ENCODE results near the gene PTPRG. TPM values are rescaled to one million over a fixed set of nuclear protein-coding genes. Genes with fewer than 3 reads are reported as not detected.

Gene PTPRG
- total RNA-seq, 1 experiment from 2014 or later = not detected

DNA sequence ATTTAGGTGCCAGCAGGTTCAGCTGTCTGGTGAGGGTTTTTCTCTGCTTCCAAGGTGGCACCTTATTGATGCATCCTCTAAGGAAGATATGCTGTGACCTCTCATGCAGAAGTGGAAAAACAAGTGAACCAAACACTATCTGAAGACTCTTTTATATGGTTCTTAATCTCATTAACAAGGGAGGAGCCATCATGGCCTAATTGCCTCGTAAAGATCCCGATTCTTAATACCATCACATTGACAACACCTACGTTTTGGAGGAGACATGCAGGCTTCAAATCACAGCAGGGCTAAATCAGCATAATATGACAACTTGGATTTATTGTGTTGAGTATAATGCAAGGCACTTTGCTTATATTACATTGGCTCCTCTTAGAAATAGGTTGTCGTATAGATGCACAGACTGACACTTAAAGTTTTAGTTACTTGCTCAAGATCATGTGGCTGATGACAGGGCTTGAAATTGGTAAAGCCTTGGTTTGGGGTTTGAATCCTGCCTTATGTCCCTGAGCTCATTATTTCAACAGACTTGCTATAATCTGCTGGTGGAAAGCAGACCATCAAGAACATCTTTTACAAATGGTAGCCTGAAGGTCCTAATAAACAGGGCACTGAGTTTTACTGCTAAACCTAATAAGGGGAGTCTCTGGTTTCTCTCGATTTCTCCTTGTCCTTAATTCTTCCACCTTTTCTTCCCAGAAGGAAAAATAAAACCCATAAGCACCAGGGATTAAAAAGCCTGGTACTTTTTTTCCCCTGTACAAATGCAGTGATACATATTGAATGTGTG is 88.2 kb downstream of the PTPRG start:
- DNase-seq (ENCODE audit: low spot score) = no peak

DNA sequence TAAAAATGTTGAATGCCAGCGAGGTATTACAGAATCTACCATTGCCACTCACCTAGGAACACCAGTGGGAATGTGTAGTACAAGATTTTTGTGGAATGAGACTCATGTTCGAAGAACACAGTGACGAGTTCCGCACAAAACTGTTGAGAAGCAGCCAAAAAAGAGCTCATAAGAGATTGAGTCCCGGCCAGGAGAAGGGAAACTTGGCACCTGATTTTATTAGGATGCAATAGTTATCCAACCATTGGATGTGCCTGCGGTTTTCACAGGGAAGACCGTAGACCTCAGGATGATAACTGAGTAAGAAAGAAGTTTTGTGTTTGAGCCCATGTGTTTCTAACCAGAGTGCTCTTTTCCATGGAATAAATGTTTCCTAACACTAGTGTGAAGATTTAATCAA is 88.9 kb downstream of the PTPRG start:
- DNase-seq (ENCODE audit: low spot score) = no peak

DNA sequence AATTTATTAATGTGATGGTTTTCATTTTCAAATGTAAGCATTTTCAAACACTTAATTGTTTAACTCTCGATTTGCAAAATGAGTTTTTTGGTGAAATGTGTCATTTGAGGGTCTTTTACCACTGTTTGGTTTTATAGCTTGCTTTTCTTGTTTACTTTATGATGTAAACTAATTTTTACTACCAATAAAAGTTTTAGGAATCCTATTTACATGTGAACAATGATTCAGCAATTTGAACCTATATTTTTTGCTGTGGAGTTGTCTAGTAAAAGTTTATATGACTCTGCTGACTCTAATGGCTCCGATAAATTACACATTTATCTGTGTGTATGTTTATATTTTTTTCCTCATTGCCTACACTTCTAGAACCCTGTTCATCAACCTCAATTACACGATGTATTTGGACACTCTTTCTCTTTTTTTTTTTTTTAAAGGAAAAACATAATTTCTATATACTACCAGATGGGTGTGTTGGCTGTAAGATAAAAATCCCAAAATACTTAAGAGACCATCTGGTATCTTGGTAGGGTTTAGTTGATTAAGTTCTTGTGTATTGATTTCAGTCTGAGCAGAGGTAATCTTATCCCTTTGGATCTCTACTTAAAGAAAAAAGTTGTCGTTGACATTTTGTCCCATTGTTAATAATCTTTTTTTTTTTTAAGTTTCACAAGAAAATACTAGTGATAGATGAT is 89.5 kb downstream of the PTPRG start:
- no peak for DNase-seq (ENCODE audit: low spot score)

DNA sequence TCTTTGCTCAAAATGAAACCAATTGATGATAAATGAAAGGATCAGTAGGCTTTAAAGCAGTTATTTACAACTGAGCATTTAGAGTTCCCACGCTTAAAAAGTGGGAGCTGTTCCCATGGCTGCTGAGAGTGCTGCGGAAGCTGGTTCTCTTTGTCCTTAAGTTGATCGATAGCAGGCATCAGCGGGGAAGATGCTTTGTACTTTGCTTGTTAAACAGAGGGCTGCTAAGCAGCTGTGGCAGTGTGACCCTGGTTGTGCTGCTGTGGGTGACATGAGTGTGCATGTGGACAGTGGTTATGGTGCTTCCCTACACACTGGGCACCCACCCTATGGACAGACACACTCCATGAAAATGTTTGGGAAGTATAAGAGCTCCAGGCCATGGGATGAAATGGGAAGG is 96.3 kb downstream of the PTPRG start:
- DNase-seq (ENCODE audit: low spot score) = no peak

DNA sequence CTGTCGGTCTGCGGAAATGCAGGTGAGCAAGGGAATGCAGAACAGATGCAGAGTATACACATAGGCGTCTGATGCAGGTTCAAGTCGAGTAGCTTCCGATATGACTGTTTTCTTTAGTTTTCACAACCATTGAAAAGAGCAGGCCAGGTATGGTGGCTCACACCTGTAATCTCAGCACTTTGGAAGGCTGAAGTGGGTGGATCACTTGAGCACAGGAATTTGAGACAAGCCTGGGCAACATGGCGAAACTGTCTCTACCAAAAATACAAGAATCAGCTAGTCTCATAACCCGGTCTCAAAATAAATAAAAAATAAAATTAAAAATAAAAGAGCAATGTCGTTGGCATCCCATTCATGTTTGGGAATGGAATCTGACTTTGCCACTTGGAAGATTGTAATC is 101.5 kb downstream of the PTPRG start:
- no peak for DNase-seq (ENCODE audit: low spot score)

DNA sequence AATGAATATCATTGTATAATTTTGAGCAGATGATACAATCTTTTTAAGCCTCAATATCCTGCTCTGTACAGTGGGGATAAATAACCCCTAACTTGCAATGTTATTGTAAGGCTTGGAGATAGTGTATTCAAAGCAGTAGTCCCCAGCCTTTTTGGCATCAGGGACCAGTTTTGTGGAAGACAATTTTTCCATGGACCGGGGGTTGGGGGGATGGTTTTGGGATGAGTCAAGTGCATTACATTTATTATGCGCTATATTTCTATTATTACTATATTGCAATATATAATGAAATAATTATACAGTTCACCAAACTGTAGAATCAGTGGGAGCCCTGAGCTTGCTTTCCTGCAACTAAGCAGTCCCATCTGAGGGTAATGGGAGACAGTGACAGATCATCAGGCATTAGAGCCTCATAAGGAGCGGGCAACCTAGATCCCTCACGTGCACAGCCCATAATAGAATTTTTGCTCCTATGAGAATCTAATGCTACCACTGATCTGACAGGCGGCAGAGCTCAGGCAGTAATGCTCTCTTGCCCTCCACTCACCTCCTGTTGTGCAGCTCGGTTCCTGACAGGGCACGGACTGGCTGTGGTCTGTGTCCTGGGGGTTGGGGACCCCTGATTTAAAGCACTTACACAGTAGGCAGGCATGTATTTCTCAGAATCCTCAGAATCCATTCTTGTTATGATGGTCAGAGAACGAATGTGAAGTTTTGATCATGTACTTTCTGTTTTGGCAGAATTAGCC is 102.2 kb downstream of the PTPRG start:
- DNase-seq (ENCODE audit: low spot score) = no peak

DNA sequence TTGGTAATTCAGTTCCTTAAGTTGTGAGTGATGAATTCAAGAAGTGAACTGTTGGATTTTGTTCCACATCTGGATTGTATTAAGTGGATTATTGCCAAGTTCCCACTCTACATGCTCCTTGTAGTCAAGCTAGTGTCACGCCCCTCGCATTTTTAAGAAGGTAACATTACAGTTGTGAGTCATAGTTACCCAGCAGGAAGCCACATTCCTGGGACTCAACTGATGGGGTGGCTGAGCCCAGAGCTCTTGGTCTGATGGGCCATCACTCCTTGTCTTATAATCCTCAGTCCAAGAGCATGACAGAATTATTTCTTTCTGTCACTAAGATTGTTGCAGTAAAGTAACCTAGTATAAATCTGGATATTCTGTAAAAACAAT is 102.7 kb downstream of the PTPRG start:
- DNase-seq (ENCODE audit: low spot score) = no peak

DNA sequence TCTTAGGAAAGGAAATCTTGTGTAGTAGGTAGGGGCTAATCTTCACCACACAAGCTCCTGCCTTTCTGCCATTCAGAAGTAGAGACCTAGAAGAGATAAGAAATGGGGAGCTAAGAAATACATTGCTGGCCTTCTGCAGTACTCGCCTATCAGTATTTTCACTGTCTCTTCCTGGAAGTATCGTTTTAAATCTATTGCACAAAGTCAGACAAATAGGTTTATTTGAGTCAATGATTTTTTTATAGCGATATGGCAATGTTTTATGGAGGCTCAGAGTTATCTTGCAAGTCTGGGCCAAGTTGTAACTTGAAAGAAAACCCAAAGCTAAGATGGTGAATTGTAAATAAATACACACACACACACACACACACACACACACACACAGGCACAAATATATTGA is 103.8 kb downstream of the PTPRG start:
- no peak for DNase-seq (ENCODE audit: low spot score)

DNA sequence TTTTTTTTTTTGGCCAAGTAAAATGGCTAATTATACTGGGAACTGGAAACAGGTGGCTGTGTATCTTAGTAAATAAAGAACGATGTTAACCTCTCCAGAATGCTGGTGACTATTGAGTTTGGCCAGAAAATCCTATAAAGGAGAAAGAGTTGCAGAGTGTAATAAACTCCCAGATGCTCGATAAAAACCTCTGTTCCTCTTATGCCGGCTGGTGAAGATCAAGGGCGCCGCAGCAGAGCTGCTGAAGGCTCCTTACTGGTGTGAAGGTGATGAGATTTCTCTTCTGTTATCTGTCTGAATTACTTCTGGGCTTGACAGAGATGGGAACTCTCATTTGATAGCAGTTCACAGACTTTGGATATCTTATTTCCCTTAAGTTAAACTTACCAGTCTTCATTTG is 104.6 kb downstream of the PTPRG start:
- no peak for DNase-seq (ENCODE audit: low spot score)

DNA sequence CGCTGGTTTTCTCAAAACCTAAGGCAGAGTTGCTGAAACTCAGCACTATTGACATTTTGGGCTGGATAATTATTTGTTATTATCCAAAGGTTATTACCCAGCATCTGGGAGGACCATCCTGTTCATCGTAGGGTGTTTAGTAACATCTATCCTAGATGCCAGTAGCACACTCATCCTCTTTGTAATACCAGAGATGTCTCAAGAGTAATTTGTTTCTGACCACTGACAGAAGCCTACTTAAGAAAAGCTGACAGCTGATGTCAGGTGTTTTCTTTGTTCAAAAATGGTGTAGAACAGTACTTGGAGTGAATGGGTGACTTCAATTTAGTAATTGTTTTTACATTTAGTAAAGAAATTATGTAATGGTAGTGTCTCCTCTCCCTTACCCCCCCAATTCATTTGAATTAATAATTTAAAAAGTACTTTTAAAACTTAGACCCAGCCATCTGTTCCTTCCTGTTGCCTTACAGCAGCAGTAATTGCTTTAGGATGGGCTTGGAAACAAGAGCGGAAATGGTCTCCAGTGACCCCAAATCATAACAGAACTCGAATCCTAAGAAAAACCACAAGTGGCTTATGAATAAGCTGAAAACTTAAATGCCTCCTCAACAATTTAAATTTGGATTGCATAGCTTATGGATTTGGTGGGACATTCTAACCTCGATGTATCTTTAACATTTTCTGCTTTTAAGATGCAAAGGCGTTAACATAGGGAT is 105.4 kb downstream of the PTPRG start:
- DNase-seq (ENCODE audit: low spot score) = no peak

DNA sequence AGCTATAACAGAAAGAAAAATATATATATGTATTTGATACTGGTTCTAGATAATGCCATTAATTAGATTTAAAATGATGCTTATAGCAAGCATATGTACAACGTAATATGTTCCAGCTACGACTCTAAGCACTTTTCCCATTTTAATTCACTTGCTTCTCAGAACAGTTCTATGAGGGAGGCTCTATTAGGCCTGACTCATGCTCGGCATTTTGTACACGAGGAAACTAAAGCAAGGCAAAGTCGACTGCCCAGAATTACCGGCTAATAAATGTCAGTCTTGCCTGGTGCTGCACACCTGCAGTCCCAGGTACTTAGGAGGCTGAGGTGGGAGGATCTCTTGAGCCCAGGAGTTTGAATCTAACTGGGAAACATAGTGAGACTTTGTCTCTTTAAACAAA is 106.0 kb downstream of the PTPRG start:
- no peak for DNase-seq (ENCODE audit: low spot score)

DNA sequence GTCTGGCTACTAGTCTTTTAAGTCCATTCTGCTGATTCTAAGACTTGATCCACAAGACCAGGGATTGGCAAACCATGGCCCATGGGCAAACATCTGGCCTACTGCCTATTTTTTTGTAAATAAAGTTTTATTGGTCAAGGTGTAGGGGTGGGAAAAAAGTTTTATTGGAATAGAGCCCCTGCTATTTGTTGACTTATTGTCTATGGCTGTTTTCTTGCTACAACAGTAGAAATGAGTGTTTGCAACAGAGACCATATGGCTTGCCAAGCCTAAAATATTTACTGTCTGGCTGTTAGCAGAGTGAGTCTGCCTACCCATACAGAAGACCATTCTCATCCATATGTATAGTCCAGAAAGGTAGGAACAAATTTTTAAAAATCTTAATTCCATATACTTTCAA is 106.4 kb downstream of the PTPRG start:
- DNase-seq (ENCODE audit: low spot score) = no peak

DNA sequence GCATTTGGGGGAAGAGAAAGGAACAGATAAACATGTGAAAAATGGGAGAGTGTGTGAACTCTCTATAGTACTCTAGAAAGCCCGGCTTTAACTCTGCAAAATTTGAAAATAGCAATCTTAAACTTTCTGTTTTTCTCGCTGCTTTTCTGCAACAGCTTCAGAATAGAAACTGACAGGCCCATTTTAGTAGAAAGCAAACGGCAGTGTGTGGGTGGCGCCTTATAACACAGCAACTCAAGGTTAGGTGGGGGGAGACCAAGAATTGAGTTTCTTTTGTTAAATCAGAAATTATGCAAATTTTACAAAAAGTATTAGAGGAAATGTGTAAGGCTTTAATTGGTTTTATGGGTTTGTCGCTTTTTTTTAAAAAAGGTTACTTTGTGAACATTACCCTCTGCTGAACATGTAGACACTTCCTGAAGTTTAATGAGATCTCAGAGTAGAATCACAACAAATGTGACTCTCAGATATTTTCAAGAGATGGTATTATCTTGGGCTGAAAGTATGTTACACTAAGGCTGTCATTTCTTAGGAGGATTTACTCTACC is 107.0 kb downstream of the PTPRG start:
- no peak for DNase-seq (ENCODE audit: low spot score)

DNA sequence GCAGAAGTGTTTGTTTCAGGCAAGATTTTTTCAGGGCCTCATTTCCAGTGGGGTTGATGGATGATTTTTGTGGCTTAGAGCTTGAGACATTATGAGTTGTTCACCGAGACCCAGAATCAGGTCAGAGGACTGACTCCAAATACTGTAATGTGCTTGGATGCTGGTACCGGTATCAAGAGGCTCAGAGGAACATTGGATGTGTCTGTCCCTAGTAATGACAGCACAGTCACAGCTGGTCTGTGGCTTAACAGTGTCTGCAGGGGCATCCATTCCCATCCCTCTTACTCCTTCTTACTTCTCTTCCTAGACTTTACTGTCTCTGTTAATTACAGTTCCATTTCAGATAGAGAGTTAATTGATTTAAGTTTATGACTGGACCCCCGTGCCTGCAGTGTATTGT is 107.8 kb downstream of the PTPRG start:
- no peak for DNase-seq (ENCODE audit: low spot score)

DNA sequence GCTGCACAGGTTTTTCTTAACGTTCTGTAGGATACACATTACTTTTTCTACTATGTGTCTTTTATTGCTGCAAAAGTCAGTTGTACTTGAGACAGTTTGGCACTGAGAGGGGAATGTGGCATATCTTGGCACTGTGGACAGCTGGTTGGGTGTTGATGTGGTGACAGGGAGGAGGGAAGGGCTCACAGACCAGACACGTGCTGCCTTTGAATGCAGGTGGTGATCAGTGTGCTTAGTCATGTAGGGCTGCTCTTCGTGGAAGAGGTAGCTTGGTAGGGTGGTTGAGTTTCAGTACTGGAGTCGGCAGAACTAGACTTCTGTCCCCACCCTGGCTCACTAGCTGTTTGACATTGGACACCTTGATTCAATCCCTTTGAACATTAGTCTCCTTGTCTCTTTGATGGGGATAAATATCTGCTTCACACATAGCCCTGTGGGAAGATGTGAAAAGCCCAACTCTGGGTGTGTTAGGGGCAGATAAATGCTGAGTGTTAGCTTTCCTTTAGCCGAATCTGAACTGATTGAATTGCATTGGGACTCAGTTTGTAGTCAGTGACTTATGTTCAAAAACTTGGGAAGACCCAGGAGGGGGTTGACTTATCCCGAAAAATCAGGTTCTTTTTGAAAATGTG is 108.4 kb downstream of the PTPRG start:
- DNase-seq (ENCODE audit: low spot score) = no peak

DNA sequence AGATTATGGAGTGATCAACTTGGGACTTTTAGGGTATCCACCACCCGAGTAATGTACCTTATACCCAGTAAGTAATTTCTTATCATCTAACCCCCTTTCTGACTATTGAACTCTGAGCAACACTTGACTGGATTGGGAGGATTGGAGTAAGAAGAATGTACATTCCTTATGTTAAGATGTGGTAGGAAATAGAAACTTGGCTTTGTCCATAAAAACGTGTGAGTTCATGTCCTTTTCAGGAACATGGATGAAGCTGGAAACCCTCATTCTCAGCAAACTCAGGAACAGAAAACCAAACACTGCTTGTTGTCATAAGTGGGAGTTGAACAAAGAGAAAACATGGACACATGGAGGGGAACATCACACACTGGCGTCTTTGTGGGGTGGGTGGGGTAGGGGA is 112.3 kb downstream of the PTPRG start:
- no peak for DNase-seq (ENCODE audit: low spot score)

DNA sequence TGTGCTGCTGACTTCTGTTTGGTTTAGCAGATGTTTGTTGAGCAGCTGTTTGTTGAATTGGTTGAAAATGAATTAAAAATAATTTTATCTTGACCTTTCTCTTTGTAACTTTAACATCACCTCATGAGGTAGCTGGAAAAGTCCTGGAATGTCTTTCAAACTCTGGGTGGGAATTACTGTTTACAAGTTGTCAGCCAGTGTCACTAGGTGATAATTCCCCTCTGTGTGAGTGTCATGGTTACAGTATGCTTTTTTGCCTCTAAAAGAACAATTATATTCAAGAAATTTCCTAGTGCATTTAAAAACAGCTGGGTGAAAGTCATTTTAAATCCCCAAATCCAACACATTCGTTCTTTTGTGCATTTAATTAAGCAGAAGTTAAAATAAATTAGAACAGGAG is 113.2 kb downstream of the PTPRG start:
- no peak for DNase-seq (ENCODE audit: low spot score)

DNA sequence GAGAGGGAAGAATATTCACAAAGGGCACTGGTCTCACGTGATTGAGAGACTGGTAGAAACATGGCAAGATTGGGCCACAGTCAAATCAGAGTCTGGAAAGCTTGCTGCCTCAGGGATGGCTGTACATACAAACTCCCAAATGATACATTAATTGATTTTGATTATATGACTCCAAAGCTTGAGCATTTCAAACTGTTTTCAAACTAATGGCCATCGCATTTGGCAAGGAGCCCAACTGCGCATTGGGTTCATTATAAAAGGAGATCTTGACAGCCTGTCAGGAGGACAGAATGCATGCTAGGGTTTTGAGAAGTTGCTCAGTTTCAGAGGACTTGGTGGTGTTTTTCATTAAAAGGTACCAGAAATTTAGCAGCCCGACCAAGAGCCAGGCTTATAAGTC is 117.7 kb downstream of the PTPRG start:
- no peak for DNase-seq (ENCODE audit: low spot score)

DNA sequence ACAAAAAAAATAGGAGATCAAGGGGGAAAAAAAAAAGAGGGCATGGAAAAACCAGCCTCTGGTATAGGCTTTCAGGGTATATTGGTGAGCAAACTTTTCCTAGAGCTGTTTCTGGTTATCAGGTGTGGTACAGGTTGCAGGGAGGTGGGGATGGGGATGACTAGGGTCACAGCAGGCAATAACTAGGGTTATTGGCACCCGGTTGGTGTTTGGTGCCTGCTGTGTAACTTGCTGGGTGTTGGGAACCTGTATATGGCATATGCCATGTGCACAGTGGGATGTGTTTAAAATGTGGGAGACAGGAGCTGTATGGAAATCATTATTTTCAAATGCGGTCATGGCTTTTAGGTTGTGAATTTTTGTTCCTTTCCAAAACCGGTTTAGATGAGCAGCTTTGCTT is 119.2 kb downstream of the PTPRG start:
- DNase-seq (ENCODE audit: low spot score) = no peak

DNA sequence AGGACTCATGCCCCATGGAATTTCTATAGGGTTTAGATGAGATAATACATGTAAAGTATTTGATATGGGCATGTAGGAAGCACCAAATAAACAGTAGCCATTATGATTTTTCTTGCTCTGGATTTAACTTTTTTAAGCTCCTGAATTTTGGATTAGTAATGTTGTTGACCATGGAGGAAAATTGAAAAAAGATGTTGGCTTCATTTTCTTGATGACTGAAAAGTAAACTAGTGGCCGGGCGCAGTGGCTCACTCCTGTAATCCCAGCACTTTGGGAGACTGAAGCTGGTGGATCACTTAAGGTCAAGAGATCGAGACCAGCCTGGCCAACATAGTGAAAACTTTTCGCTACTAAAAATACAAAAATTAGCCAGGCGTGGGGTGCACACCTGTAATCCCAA is 120.3 kb downstream of the PTPRG start:
- no peak for DNase-seq (ENCODE audit: low spot score)

Measured in HT-29 (cell line).